ENCODE measurements around the gene SETDB2. TPM values are rescaled to one million over a fixed set of nuclear protein-coding genes. Genes with fewer than 3 reads are reported as not detected.

SETDB2 gene
- total and polyA plus RNA-seq, 2 of the 13 experiments (the other 11 are each of a cell fraction or from before 2014, with no cell fraction given), result 8.1 to 8.7 TPM

DNA sequence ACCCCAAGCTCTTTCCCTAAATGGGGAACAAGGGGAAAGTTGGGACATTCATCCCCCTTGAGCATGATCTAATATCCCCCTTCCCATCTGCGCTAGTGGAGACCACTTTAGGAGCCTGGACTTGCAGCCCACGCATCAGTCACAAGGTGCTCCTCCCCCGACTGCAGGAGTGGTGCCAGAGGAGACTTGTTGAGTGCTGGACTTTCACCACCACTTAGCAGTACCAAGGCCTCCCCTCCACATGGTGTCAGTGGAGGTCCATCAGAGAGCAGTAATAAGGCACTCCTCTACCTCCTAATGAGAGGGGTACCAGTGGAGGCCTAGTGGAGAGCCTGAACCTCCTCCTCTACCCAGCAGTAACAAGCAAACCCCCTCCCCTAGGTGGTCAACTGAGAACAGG, 22.7 kb upstream of the SETDB2 start (continued):
- TF ChIP-seq PHF21A (CRISPR knock-in tag; IDR thresholded peaks at IDR 0.05) (no peak), FOXP1 (IDR thresholded peaks at IDR 0.05) (no peak), FOXP1 (CRISPR knock-in tag; IDR thresholded peaks at IDR 0.05) (no peak), WIZ (CRISPR knock-in tag; IDR thresholded peaks at IDR 0.05) (no peak), PRDM10 (CRISPR knock-in tag; IDR thresholded peaks at IDR 0.05; ENCODE audit: low read depth) (no peak), YEATS2 (CRISPR knock-in tag; IDR thresholded peaks at IDR 0.05; ENCODE audit: borderline replicate concordance) (no peak), SP2 (CRISPR knock-in tag; IDR thresholded peaks at IDR 0.05) (no peak), MAFF (IDR thresholded peaks at IDR 0.05; ENCODE audit: low read depth, low read length) (no peak), TFAP4 (IDR thresholded peaks at IDR 0.05; ENCODE audit: borderline replicate concordance, low read depth) (no peak), HMG20B (CRISPR knock-in tag; conservative IDR thresholded peaks at IDR 0.05) (no peak), MTF2 (CRISPR knock-in tag; IDR thresholded peaks at IDR 0.05; ENCODE audit: borderline replicate concordance) (no peak), ZNF274 (CRISPR knock-in tag; IDR thresholded peaks at IDR 0.05) (no peak)
